HG03025 (cell line): ENCODE data around the gene NUDT6.

Experiments
- ATAC-seq: cut with Tn5 transposase; IDR thresholded peaks from one replicate; pipeline ENCODE4 v1.9.1; 2021; ENCODE audit warnings: mild to moderate bottlenecking, moderate library complexity; ENCODE audit not compliant: unreplicated experiment, low FRiP score

NUDT6 gene

DNA sequence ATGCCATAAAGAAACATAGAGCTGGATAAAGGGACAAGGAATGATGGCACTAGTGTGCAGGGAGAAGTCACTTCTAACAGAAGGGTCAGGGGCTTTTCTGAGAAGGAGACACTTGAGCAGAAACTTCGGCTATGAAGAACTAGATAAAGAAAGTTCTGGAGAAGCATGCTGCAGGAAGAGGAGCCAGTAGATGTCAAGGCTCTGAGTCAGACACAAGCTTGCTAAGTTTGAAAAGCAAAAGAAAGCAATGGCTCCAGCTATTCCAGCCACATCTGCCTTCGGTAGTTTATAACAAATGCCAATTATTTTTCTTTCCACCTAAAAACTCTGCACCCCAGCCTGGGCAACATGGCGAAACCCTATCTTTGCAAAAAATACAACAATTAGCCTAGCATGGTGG is 7.5 kb downstream of the NUDT6 start:
- ATAC-seq: no peak

- ATAC-seq: peak; percentile 93
These were observed 8.0 kb downstream of the NUDT6 start for GRCh38 chr4:122914292-122914904.

- no peak for ATAC-seq
These were observed 9.4 kb downstream of the NUDT6 start for GRCh38 chr4:122912810-122913575.

DNA sequence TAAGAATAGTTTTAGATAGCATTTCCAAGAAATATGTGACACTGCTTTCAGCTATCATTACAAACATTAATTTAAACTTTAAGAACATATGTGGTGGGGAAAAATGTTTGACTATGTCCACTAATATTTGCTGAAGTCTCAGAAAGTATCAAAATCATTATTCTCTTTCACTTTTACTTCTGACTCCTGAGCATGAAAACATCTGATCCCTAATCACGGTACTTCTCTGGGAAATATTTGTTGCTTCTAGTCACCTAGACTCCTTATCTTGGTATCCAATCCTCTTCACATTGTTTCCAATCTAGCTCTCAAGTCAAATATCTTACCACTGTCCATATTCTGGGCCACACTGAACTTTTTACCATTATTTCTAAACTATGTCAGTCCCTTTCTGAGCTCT is 10.8 kb downstream of the NUDT6 start:
- ATAC-seq: no peak

- ATAC-seq: no peak
These were observed 12.7 kb downstream of the NUDT6 start for GRCh38 chr4:122909683-122910082.

GRCh38 chr4:122908223-122908622 is 14.2 kb downstream of the NUDT6 start:
- ATAC-seq: no peak

DNA sequence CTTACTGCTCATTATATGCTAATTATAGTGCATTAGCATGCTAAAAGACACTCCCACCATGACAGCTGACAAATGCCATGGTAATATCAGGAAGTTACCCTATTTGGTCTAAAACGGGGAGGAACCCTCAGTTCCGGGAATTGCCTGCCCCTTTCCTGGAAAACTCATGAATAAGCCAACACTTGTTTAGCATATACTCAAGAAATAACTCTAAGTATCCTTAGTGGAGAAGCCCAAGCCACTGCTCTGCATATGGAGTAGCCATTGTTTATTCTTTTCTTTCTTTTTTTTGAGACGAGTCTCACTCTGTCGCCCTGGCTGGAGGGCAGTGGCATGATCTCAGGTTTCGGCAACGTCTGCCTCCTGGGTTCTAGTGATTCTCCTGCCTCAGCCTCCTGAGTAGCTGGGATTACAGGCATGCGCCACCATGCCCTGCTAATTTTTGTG is 15.5 kb downstream of the NUDT6 start:
- ATAC-seq: no peak

DNA sequence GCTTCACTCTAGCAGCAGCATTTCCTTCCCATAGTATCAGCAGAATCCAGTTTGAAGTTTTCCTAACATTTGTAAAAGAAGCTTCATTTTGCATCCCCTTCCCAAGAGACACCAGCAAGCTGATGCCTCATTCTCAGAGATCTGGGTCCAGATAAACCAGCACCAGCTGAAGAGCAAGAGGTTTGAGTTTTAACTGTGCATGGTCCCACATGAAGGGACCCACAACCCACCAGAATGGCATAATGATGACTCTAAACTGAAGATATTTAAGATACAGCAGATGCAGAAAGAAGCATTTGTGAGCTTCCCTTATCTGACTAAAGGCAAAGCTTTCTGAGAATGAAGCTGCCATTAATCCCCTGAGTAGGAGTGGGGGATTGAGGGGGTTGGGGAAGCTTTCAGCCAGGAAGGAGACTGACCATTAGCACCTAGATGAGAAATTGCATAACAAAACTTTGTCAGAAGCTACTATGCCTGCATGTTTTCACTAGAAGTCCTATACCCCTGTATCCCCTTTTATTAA is 18.6 kb downstream of the NUDT6 start:
- ATAC-seq: no peak

DNA sequence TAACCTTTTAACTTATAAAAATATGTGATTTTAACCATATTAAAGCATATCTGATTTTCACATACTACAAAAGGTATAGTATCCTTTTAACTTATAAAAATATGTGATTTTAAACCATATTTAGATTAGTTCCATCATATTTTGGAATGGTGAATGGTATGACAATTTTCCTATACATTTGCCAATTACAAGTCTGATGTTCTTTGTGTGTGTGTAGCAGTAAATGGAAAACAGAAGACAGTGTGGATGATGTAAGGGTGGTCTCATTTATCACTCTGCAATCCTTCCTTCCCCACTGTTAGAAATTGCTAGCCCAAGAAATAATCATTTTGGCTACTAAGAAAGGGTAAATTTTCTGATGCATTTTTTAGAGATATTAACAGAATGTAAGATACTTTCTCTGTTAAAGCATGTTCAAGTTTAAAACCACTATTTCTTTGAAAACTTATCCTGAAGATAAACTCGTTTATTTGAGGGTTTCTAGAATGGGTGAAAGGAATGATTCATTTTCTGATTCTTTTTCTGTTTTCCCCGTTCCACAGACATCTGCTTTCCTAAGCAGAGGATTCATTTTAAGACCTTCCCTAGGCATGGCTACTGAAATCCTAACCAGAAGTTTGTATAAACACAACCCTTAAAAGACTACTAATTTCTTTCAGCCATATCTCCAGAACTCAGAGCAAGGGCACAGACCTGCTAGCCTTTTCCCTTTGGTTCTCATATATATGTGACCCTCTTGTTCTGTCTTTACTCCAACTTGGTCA is 21.0 kb downstream of the NUDT6 start:
- ATAC-seq: no peak

GRCh38 chr4:122900314-122900713 is 22.1 kb downstream of the NUDT6 start:
- ATAC-seq: no peak

- ATAC-seq: no peak
These were observed 22.7 kb downstream of the NUDT6 start for GRCh38 chr4:122899682-122900081.

DNA sequence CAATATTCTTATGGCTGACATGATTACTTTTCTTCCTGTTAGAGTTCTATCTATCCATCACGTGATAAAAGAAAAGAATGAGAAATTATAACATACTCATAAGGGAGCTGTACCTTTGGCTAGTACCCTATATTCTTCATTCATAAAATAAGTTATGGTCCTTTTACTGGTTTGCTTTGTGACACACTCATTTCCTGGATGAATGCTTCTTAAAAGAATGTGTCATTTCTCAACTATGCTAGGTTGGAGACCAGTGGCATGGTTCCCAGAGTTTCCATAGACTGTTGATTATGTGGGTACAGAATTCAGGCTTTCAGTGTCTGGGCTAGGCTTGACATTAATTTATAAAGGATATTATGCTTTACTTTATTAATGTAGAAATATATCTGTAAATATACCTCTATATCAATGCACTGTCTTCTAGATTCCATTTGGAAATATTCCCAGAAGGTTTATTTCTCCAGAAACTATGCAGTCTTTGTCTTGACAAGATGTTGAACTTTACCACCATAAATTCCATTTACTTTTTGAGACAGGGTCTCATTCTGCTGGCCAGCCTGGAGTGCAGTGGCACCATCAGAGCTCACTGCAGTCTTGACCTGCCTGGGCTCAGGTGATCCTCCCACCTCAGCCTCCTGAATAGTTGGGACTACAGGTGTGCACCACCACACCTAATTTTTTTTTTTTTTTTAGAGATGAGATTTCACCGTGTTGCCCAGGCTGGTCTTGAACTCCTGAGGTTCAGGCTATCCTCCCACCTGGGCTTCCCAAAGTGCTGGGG is 23.8 kb downstream of the NUDT6 start:
- no peak for ATAC-seq

DNA sequence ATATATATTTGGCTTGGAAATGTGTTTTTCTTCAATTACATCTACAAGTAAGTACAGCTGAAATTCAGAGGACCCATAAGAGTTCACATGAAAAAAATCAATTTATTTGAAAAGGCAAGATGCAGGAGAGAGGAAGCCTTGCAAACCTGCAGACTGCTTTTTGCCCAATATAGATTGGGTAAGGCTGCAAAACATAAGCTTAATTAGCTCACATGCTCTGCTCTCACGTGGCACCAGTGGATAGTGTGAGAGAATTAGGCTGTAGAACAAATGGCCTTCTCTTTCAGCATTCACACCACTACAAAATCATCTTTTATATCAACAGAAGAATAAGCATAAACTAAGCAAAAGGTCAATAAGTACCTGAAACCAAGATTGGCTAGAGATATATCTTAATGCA is 26.1 kb downstream of the NUDT6 start:
- no peak for ATAC-seq

DNA sequence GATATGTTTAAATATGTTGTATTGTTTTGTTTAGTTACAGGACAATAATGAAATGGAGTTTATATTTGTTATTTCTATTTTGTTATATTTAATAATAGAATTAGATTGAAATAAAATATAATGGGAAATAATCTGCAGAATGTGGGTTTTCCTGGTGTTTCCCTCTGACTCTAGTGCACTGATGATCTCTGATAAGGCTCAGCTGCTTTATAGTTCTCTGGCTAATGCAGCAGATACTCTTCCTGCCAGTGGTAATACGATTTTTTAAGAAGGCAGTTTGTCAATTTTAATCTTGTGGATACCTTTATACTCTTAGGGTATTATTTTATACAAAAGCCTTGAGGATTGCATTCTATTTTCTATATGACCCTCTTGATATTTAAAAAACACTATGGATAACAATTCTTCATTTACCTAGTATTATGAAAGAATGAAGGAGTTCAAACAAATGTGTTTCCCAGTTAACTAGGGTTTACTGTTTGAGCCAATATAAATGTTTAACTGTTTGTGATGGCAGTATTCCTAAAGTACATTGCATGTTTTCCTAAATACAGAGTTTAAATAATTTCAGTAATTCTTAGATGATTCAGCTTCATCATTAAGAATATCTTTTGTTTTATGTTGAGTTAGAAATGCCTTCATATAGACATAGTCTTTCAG is 26.9 kb downstream of the NUDT6 start:
- no peak for ATAC-seq

DNA sequence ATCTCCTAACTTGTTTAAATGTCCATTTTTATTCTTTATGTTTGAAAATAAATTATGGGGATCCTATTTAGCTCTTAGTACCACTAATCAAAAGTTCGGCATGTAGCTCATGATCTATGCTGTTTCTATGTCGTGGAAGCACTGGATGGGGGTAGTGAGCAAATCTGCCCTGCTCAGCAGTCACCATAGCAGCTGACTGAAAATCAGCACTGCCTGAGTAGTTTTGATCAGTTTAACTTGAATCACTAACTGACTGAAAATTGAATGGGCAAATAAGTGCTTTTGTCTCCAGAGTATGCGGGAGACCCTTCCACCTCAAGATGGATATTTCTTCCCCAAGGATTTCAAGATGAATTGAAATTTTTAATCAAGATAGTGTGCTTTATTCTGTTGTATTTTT is 27.6 kb downstream of the NUDT6 start:
- no peak for ATAC-seq

DNA sequence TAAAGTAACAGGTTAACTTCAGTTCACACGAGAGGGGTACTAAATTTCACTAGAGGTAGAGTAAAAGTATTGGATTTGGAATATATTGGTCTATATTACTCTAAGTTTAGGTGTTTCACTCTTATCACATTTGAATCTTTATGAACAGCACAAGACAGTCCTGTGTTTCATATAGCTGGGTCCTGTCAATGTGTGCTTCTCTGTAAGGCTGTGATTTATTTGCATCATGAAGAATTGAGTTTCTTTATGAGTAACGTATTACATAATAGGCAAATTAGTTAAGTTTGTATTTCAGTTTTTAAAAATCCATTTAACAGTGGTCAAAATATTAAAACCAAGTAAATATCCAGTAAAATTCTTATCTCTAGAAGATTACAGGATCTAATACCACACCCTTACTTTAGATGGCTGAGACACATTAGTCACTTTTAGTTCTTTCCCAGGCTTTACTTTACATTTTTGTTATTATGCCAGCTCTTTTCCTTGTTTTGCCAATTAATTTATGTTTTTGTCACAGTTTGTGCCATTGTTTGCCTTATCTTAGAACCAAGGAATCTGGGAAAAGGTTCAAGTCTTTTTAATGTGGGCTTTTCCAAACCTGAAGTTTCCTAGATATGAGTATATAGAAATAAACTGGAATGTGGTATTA is 32.1 kb downstream of the NUDT6 start:
- no peak for ATAC-seq

DNA sequence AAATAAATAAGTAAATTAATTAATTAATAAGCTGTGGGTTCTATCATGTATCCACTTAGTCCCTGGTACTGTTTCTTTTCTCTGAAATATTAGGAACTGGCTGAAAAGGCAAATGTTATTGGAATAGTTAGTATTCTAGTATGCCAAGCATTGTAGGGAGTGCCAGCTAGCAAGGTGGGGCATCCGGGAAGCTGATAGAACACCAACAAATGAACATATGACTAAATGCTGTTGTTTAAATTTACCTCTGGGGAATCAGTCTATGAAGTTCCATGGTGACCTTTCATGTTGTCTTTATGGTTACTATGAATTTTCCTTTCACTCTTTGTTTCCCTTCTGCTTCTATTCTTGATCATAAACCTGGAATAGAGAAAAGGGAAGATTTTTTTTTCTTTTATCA is 32.7 kb downstream of the NUDT6 start:
- ATAC-seq: no peak

- no peak for ATAC-seq
These were observed 37.9 kb downstream of the NUDT6 start for GRCh38 chr4:122884499-122884898.
